ENCODE data around the gene FGF7.
A peak's percentile ranks its signal among the peaks of the same experiment; 100 is the strongest.
"Not testable (repeated sequence)": the region's sequence is repeated elsewhere in the genome, so short reads cannot be mapped to it uniquely, and the experiment has no call there.

FGF7 gene

DNA sequence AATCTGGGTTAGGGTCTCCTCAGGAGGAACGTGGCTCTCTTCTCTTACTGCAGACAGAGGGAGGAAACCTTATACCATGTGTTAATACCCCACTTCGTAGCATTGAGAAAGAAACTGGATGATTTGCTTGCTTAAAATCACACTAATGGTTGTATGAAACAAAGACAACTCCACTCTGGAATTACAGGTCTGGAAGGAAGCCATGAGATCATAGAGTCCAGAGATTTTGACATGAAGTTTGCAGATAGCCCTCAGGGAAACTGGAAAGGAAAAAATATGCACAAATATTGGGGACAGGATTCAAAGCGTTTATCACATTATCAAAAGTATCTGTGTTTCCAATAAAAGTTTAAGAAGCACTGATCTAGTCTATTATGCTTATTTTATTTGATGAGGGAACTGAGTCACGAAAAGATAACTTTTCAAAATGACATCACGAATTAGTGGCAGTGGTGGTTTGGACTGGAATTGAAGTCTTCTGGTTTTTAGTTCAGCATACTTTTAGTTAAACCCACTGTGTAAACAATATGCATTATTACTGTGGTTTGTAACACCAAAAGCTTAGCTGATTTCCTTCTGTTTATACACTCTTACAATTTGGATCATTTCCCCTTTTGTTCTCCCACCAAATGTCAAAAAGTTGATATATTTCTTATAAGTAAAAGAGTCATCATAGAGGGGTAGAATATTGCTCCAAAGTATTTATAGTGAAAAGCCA, 16.8 kb downstream of the FGF7 start:
- no peak for FAIRE-seq

DNA sequence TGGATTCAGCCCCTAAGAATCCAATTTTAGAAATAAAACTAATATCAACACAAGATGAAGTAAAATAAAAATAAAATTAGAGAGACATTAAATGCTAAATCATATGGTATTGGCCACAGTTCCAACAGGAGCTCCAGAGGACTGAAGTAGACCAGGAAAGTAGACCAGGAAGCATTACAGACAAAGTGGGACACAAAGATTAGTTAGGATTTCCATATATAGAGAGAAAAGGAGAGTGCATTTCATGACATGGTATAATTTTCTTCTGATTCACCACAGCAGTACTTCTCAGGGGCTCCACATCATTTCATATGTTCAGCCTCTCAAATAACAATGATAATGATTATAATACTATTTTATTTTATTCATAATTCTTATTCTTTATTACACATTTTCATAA, 18.3 kb downstream of the FGF7 start:
- FAIRE-seq = no peak

DNA sequence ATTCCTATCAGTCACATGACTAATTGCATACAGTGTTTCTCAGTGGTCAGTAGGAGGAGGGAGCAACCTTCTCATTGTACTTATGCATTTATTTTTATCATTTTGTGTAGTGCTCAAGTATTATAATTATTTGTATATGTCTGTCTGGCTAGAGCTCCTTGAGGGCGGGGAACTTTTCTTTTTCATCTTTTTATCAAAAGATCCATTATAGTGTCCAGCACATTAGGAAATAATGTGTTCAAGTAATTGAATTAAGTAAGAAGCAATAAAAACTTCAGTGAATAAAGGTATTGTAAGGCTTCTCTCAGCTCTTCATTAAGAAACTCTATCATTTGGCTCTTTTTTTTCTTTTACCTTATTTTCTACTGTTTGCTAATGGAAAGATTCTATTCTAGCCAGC, 18.8 kb downstream of the FGF7 start:
- FAIRE-seq = no peak

DNA sequence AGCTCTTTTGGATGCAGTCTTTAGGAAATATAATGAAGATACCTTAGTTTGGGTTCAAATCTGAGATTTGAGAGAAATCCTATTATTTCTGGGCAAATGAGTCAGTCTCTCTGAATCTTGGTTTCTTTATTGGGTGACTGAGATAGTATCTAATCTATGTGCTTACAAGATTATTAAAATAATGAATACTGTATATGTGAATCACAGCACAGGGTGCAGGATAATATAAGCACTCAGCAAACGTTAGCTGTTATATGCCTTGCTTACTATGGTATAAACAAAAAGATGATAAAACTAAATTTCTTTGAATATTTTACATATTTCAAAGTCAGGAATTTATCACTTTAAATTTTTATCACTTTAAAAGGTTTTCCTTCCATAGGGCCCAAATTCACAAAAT, 29.6 kb downstream of the FGF7 start:
- FAIRE-seq = no peak

DNA sequence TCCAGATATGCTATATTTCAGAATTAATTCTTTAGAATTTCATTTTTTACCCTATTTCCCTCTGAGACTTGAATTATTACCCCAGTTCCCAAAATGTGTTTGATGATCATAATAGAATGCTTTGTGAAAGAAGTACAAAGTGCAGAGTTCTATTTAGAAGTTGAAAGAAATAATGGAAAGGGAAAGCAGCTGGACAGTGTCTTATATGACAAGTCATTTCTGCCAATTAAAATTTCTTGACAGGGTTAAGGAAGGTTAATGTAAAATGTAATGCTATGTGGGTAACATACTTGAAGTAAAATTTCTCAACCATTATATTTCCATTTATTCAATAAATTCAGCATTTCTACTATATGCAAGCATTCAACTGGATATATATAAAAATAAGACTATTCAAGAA, 33.1 kb downstream of the FGF7 start:
- FAIRE-seq = no peak

DNA sequence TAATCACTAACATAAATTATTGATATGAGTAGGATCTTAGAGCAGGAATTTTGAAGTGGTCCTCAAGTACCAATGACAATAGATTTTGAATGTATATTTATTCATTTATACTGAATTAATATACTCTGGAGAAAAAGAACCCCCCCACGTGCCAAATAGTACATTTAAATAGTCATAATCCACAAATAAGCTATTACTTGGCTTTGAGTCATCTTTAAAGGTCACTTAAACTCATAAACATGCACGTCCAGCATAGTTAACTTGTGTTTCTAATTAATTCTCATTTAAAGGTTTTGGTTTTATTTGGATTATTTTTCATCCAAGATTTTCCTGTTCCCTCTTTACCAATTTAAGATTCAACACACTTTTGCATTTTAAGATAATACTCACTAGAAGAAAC, 35.1 kb downstream of the FGF7 start:
- FAIRE-seq = no peak

DNA sequence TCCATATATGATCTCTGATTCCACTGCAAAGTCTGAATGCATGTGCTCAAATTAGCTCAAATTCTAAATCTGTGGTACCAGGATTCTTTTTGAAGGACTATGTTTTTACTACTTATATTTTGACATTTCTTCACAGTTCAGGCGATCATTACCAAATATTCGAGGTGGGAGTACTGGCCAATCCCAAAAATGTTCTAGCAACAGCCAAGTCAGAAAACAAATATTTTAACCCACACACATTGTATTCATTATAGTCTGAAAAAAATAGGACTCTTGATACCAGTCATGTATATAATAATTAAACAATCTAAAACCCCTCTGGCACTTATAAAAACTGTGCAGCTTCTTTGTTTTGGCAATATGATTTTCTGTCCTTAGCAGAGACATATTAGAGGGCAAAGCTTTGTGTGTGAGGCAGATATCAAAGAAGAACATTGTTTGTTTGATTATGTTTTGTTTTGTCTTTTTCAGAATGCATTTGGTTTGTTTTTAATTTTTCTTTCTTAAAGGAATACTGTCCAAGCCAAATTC, 37.4 kb downstream of the FGF7 start:
- no peak for FAIRE-seq

DNA sequence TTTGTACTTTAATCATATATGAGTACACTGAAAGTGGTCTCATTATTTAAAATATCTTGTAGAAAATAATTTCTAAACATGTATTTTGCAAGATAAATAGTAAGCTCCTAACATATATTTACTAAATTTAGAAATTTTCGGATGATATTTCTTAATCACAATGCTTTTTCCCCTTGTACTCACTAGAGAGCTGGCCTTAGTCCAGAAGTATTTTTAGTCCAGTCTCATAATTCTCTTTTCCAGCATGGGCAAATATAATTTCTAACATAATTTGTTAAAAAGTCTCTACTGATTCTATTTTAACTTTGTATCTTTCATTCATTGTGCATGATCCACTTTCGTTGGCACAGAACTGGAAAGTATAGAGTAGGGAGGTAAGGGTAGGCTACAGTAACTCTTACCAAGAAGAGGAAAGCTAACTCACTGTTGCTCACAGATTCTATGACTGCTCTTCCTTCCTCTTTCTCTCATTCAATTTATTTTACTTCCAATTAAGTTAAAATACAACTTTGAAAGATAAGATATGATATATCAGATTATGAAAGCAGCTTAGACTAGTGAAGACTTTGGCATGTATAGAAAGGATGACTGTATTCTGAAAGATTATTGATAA, 39.3 kb downstream of the FGF7 start:
- no peak for FAIRE-seq

DNA sequence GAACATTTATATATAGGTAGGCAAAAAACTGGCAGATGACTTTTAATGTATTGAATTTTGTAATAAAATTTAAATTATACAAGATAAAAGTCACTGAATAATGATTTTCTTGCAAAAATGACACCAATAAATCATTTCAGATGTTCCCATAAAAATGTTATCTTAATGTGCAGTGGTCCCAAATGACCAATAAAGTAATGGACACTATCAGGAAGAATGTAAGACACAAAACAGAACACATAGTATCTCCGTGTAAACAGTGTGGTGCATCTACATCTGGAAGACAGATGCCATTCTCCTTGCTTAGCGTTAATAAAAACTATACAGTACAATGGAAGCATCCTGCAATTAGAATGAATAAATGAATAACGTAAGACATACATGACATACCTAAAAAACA, 41.5 kb downstream of the FGF7 start:
- no peak for FAIRE-seq

DNA sequence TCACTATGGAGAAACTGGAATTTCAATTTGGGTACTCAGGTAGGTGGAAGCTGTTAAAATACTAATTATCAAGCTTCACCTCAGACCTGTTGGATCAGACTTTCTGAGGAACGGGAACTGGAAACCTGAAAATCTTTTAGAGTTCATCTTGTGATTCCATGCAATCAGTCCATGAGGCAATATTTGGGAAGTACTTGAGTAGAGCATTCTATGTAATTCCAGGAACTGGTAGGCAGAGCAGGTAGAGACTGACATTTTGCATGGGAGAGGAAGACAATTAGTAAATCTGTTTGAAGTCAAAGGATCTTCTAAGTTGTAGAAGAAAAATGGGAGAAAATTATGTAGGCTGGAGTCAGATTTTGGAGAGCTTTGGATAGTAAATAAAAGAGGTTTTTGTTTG, 43.1 kb downstream of the FGF7 start:
- no peak for FAIRE-seq

DNA sequence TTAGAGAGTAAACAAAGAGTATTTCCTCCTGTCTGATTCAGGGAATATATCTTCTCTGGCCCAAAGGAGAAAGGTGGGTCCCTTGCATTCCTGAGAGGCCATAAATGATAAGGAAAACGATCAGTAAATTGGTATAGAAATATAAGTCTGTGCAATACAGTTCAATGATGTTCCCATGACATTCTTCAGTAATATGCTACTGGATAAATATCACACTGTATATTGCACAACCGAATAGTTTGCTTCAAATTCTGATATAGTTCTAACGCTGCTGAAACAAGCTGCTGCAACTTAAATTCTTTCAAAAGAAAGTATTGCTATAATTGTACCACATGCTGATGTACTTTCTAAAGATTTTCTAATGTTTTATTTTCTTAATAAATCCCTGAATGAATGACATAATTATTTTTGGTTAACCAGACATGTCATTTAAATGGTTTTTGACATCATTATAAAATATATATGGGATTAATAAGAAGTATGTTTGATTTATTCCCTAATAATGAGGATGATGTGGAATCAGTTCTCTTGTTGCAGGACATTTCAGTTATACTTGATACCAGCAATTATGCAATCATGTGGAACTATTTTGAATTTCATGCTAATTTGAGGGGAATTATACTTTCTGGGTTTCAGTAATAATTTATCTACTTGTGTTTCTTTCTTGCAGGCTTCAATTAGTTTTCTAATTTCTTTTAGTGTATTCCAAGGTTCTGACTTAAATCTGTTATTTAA, 44.9 kb downstream of the FGF7 start:
- no peak for FAIRE-seq

DNA sequence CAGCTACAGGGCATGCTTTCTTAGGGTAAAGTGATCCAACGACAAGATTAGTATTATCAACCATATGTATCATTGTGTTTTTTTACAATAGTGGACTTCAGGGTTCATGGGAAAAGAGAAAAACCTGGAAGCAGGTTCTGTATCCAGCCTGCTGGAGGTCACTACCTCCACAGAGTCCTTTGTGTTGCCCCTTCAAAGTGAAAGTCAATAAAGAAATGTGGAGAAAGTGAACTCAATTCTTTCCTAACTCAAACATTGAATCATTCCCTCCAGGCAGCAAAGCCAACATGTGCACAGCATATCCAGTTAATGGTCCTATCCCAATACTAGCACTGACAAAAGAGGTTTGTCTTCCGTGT, 45.4 kb downstream of the FGF7 start:
- FAIRE-seq = no peak

DNA sequence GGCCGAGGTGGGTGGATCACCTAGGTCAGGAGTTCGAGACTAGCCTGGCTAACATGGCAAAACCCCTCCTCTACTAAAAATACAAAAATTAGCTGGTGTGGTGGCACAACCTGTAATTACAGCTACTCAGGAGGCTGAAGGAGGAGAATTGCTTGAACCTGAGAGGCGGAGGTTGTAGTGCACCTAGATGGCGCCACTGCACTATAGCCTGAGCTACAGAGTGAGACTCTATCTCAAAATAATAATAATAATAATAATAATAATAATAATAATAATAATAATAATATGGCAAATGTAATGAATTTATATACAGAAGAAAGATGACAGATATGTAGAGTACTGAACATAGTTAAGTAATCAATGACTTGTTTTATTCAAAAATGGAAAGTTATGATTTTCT, 48.2 kb downstream of the FGF7 start:
- FAIRE-seq = not testable (repeated sequence)

DNA sequence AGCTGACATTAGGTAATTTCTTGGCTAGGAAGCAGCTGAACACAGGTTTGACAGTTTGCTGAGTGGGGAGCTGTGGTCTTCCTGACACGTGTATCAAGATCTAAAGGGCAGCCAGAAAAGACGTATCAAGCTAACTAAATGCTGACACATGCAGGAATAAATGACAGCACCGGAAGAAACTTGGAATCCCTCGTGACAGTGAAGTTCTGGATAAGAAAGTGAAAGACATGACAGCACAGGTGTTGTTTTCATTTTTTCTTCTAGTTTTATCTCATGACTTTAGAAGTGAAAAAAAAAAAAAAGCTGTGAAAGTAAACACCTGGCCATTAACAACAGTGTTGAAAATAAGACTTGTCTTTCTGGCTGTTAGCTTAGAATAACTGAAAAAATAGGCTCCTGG, 48.7 kb downstream of the FGF7 start:
- FAIRE-seq = no peak

DNA sequence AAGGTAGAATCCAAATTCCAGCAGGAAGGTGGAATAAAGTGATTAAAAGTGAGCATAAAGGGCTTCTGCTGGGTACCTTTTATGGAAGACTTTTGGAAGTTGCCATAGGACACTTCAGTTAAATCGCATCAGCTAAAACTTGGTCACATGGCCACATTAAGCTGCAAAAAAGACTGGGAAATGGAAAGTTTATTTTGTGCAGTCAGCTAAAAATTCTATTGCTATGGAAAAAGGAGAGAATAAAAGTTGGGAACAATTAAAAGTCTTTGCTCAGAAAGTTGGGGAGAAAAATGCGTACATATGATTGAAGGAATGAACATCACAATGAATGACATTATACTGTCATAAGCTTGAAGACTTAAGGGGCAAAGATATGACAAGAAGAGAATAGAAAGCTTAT, 49.3 kb downstream of the FGF7 start:
- FAIRE-seq = no peak

DNA sequence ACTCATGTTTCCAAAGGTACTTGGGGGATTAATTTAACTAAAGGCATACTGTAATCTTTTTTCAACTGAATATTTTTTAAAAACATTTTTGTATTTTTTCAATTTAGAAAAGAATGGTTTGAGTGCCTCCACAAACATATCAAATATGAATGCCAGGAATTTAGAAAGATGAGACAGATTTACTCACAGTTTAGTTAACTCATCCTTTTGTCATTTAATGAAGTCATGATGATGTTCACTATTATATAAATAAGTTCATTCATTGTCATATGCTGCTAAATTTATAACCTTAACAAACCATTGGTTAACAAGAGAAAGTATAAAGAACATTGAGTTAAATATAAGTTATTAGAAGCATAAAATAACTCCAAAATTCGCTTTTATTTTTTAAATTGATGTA, 50.0 kb downstream of the FGF7 start:
- FAIRE-seq = peak; percentile 37

DNA sequence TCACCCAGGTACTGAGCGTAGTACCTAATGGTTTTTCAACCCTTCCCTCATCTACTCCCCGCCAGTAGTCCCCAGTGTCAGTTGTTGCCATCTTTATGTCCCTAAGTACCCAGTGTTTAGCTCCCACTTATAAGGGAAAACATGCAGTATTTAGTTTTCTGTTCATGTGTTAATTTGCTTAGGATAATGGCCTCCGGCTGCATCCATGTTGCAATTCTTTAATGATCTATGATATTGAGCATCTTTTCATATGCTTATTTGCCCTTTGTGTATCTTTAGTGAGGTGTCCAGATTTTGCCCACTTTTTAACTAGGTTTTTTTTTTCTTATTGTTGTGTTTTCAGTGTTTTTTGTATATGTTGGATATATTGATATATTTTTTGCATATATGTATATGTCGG, 55.0 kb downstream of the FGF7 start:
- FAIRE-seq = not testable (repeated sequence)

DNA sequence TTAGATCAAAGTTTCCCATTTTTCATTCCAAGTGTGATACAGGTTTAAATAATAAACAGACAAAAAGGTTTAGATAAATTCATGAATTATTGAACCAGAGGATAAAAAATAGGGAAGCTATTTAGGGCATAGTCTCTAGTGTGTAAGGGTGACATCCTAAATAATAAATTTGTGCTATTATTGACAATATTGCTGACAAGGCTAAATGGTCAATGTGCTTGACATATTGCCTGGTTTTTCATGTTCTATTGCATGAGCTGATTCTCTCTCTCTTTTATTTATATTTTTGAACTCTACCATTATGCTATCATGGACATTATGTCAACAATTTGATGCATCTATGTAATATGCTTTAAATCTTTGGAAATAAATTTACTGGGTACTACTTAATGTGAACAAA, 55.9 kb downstream of the FGF7 start:
- not testable (repeated sequence) for FAIRE-seq

DNA sequence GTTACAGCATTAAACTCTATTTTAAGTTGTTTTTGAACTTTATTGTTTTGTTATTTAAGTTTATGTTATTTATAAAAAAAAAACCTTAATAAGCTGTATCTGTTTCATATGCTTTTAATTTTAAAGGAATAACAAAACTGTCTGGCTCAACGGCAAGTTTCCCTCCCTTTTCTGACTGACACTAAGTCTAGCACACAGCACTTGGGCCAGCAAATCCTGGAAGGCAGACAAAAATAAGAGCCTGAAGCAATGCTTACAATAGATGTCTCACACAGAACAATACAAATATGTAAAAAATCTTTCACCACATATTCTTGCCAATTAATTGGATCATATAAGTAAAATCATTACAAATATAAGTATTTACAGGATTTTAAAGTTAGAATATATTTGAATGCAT, 62.4 kb downstream of the FGF7 start:
- FAIRE-seq = not testable (repeated sequence)

DNA sequence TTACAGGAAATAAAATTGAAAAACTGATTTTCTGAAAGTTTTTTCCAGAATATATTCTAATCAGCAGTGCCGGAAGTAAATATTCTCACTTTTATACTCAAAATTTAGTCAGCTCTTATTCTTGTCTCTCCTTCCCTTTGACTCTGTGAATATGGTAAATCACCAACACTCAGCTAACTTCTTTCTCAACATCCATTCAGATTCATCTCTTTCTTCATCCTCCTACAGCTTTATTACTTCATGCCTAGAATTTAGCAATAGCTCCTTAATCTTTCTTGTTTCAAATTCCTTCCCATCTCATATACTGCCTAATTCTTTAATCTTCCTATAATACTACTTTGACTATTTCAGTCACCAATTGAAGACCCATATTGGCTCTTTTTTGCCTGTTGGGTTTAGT, 67.9 kb downstream of the FGF7 start:
- FAIRE-seq = no peak

DNA sequence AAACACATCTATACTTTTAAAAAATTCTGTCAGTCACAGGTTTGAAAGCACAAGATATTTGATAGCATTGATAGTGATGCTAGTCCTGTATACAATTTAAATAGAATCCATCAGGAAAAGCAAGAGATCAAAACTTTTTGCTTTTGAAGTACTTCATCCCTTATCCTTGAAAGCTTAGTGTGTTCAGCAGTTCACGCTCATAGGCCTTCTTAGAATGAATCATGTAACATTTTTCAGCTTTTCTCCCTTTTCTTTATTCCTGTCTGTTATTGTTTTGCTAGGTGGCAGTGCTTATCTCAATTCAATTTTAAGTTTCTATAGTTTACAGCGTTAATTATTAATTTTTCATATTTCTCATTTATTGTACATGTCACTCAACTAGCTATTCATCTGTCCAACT, 69.1 kb downstream of the FGF7 start:
- no peak for FAIRE-seq

DNA sequence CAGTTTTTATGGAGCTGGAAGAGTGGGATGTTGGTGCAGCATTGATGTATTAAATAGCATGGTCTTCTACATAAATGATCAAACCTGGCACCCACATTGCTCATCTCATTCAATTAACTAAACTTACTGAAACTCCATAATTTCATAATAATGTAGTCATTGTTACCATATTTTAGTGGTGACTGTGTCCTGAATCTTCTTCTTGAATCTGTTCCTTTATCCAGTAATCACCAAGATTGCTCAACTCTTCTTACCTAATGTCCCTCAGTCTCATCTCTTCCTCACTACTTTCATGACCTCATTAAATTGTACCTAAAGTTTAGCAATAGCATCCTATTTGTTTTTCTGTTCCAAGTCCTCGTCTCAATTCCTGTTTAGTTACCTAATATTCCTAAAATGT, 69.8 kb downstream of the FGF7 start:
- no peak for FAIRE-seq

DNA sequence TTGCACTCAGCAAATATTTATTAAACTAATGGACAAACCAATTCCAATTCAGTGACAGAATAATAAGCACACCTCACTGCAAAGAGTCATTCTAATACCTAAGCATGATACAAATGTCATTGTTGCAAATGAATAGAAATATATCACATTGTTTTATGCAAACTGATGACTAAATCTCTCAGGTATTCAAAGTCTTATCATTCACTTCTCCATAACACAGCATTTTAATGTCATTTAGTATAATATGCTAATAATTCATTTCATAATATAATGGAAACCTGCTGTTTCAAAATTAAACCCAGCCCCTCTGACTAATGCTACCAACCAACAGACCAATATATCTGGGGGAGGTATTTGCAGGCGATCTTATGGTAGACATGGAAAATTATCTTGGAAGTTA, 71.8 kb downstream of the FGF7 start:
- FAIRE-seq = no peak

Data from A204.1 (cell line).